ENCODE measurements around the gene CCL14.

CCL14 gene

DNA sequence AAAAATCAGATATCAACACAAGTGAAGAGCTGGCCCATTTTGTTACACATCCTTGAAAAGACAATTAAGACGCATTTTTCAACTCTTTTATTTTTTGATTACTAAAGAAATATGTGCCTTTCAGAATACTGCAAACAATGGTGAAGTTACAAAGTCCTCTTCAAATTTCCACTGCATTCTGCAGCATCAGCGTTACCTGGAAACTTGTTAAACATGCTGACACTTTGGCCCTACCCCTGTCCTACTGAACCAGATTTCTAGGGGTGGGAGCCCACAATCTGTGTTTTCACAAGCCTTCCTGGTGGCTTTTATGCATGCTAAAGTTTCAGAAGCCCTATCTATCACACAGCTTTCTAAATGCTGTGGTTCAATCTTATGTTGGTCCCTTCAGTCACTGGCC, 4.5 kb upstream of the CCL14 start:
- no peak for FAIRE-seq
- DNase-seq (ENCODE audit: low spot score) = no peak

- FAIRE-seq = no peak
- no peak for DNase-seq (ENCODE audit: low spot score)
Measured at GRCh38 chr17:35988164-35988563, 1.6 kb upstream of the CCL14 start.

GRCh38 chr17:35984140-35984539, 2.4 kb downstream of the CCL14 start:
- no peak for FAIRE-seq
- no peak for DNase-seq (ENCODE audit: low spot score)

DNA sequence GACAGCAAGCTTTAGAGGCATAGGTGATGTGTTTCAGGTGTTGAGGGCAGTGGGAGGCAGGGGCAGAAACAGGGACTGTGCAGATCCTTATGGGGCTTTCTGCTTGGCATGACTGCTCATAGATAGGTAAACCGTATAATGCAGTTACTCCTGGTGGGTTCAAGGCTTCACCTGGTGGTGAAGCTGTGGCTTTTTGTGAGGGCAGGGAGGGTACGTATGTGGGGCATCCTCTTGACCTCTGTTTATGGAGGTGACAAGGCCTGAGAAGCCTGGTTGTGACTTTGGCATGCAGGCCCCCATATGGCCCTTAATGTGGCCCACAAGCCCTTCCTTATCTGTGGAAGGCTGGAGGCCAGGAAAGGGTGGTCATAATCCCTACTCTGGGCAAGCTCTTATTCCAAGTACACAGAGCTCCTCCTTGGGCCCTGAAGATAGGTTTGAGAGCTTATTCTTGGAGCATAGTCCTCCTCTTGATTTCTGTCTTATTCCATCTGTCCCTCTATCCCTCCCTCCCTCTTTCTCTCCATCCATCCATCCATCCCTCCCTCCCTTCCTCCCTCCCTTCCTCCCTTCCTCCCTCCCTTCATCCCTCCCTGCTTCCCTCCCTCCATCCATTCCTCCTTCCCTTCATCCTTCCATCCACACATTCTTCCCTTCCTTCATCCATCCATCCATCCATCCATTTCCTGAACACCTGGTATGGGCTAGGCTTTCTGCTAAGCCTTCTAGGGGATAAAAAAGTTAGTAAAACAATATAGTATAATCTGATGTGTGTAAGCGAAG, 3.9 kb downstream of the CCL14 start:
- DNase-seq (ENCODE audit: low spot score) (no peak), FAIRE-seq (no peak)

- no peak for DNase-seq (ENCODE audit: low spot score)
- no peak for FAIRE-seq
Measured at GRCh38 chr17:35981908-35982330, 4.6 kb downstream of the CCL14 start.

DNA sequence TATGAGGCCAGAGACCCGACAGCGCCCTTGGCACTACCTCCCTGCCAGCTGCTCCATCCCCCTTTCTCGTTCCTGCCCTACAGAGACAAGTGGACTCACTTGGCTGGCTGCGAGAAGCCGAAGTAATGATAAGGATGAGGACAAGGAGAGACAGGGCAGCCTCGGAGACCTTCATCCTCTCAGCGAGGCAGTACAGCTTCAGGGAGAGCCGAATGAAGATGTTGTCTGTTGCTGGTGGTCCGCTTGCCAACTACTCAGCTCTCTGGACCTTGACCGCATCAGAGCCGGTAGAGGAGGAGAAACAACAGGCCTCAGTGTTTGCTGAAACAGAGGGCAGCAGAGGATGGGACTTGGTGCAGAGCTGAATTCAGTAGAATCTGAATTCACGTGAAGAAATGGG, 5.3 kb downstream of the CCL14 start, which contains the start of gene CCL16:
Gene CCL16, minus strand, starts transcription at position 252 of the 400 bp plus-strand sequence. Its CDS starts 77 bp downstream, at position 175.
- no peak for FAIRE-seq
- no peak for DNase-seq (ENCODE audit: low spot score)

DNA sequence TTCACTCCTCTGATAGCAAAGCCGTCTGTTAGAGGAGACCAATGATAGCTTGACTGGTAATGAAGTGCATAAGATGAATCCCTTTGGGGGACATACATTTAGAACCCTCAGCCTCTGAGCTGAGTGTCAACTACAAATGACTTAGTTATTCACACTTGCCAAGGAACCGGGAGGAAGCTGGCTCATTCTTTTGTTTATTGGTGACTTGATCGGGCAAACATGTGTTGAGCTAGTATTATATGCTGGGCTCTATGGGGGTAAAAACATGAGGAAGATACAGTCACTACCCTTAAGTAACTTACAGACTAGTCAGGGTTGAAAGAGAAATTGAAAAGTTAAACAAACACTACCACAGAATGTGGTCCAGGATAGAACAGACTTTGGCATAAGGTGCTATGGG, 8.2 kb downstream of the CCL14 start:
- FAIRE-seq (no peak), DNase-seq (ENCODE audit: low spot score) (no peak)

GRCh38 chr17:35977509-35977908, 9.0 kb downstream of the CCL14 start:
- FAIRE-seq = no peak
- no peak for DNase-seq (ENCODE audit: low spot score)

- FAIRE-seq (no peak), DNase-seq (ENCODE audit: low spot score) (no peak)
Measured at GRCh38 chr17:35973333-35974260, 12.9 kb downstream of the CCL14 start.

GRCh38 chr17:35972945-35973332, 13.6 kb downstream of the CCL14 start:
- FAIRE-seq = no peak
- DNase-seq (ENCODE audit: low spot score) = no peak

DNA sequence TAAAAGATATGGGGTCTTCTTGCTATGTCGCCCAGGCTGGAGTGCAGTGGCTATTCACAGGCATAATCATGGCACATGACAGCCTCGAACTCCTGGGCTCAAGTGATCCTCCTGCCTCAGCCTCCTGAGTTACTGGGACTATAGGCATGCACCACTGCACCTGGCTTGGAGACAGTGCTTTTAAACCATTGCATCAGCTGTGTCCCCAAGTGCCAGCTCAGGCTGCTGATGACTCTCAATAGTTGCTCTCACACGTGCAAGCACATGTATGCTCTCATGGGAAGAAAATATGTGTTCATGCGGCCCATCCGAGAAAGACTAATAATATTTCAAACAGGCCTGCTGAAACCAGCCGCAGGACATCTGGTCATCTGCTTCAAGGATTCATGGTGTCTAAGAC, 14.0 kb downstream of the CCL14 start:
- FAIRE-seq (no peak), DNase-seq (ENCODE audit: low spot score) (no peak)

DNA sequence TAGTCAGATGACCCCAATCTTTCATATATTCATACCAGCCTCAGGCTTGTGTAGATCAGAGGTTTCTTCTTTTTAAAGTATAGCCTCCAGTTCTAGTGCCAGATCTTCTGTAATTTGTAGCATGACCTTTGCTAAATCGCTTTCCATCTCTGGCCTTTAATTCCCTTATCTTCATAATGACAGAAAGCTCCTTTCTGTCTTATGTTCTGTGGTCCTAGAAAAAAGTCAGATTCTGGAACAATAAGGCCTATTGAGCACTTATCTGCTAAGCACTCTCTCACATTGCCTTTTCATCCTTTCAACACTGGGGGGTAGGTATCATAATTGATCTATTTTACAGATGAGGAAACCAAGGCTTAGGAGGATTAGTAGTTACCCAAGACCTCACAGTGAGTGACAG, 14.5 kb downstream of the CCL14 start:
- FAIRE-seq = no peak
- DNase-seq (ENCODE audit: low spot score) = no peak

GRCh38 chr17:35969558-35970380, 16.8 kb downstream of the CCL14 start:
- DNase-seq (ENCODE audit: low spot score) = peak; percentile 31
- no peak for FAIRE-seq

DNA sequence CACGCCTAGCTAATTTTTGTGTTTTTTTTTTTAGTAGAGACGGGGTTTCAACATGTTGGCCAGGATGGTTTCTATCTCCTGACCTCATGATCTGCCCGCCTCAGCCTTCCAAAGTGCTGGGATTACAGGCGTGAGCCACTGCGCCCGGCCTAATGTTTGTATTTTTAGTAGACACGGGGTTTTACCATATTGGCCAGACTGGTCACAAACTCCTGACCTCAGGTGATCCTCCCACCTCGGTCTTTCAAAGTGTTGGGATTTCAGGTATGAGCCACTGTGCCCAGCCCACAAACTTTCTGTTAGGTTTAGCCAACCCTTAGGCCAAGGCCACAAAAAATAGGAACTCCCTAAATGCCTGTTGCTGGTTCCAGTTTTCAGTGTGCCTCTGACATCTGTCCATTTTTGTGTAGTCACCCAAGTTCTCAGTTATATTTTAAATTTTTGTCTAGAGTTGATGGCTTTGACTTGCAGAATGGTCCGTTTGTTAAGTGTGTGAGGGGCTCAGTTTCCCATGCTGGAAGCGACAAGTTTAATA, 17.9 kb downstream of the CCL14 start:
- FAIRE-seq = no peak
- DNase-seq (ENCODE audit: low spot score) = no peak

DNA sequence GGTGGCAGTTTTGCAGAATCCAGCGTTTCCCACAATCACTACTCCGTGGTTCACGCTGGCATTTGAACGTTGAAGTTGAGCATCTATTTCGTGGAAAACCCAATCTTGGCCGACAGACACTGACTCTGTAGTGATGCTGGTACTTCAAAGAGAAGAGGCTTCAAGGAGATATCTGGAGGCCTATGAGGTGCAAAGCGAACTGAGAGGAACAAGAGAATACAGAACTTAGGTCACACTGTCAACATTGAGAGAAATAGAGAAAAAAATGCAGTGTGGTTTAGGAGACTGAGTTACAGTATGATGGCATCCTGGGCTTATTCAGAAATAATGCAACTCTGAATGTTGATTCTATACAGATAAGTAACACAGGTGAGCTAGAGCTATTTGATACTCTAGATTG, 21.3 kb downstream of the CCL14 start:
- no peak for FAIRE-seq
- no peak for DNase-seq (ENCODE audit: low spot score)

- no peak for DNase-seq (ENCODE audit: low spot score)
- no peak for FAIRE-seq
Measured at GRCh38 chr17:35963663-35964062, 22.9 kb downstream of the CCL14 start.

DNA sequence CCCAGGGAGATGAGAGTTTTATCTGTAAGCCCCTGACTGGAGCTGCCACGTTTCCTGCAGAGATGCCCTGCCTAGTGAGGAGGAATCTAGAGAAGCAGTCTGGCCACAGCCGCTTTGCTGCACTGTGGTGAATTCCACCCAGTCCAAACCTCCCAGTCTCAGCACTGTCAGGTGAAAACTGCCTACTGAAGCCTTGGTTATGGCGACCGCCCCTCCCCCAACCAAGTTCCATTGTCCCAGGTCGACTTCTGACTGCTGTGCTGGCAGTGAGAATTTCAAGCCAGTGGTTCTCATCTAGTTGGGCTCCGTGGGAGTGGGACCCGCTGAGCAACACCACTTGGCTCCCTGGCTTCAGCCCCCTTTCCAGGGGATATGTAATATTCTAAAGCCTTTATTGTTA, 32.8 kb downstream of the CCL14 start:
- no peak for FAIRE-seq
- DNase-seq (ENCODE audit: low spot score) = no peak

GRCh38 chr17:35949401-35949800, 37.1 kb downstream of the CCL14 start:
- DNase-seq (ENCODE audit: low spot score) (no peak), FAIRE-seq (no peak)

DNA sequence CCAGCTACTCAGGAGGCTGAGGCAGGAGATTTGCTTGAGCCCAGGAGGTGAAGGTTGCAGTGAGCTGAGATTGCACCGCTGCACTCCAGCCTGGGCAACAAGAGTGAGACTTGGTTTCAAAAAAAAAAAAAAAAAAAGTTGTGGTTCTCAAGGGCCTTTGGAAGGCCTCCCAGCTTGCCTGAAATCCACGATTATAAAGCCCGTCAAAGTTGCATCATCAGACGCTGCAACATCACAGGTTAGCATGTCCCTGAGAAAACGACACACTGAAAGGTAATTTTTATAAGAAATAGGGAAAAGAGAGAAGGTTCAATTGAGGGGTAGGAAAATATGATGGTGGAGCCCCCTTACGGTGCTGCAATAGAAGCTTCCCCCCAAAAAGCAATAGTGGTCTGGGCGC, 38.4 kb downstream of the CCL14 start:
- FAIRE-seq (no peak), DNase-seq (ENCODE audit: low spot score) (no peak)

DNA sequence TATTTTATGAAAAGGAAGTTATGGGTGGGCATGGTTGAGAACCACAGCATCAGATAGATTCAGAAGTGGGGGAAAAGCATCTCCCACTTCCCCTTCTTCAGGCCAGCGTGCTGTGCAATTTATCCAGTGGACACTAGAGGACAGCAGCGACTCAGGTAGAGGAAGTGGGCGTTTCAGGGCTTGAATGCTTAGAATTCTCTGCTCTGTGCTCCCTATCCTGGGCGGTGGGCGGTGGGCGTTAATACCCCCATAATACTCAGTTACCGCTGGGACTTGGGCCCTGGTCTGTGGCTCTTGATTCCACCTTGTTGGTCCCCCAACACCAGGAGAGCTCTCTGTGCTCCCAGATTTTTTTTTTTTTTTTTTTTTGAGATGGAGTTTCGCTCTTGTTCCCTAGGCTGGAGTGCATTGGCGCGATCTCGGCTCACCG, 39.4 kb downstream of the CCL14 start:
- FAIRE-seq = no peak
- peak; percentile 25 for DNase-seq (ENCODE audit: low spot score)

DNA sequence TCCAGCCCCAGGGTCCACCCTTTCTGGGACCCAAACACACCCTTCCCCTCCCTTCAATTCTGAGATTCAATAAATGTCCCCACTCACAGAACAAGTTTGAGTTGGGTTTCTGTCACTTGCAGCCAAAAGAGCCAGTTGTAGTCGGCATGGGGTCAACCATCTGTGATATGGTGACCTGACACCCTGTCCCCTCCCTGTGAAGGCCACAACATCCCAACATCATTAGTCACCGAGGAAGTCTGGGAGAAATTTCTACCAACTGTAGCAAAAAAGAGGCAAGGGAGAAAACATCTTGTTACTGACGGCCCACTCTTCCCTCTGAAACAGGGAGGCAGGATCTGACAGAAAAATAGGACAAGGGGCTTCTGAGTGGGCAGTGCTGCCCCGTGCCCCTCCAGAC, 42.4 kb downstream of the CCL14 start:
- FAIRE-seq (no peak), DNase-seq (ENCODE audit: low spot score) (peak; percentile 21)

Data from RCC 7860 (cell line).